HepG2 (cell line): Measurements from ENCODE around the gene CLCNKA. TPM values are rescaled to one million over a fixed set of nuclear protein-coding genes. Genes with fewer than 3 reads are reported as not detected.

Experiments used
- FLYWCH1 ChIP-seq: sonication (generic); formaldehyde crosslinking; IDR thresholded peaks from 2 replicates; pipeline ENCODE4 v1.8.1; 2023; ENCODE audit warnings: mild to moderate bottlenecking, missing genetic modification reagents
- GATAD2A ChIP-seq: IDR thresholded peaks from 2 replicates; pipeline ENCODE4 v1.6.1; 2016
- HNF4G ChIP-seq, 2 experiments: sonication (generic) in 1 of 2; formaldehyde crosslinking in 1 of 2; IDR thresholded peaks; 2 replicates each; pipeline versions ENCODE4 v1.4.0 to v1.6.1; 2011 to 2020; ENCODE audit warnings: borderline replicate concordance in 2 of 2, low read depth in 2 of 2, mild to moderate bottlenecking in 2 of 2, low read length in 1 of 2, missing genetic modification reagents in 1 of 2, moderate library complexity in 1 of 2
- HNRNPH1 ChIP-seq: fragments of 200-400 bp; formaldehyde crosslinking; optimal IDR thresholded peaks from 2 replicates; pipeline ENCODE3; 2017; ENCODE audit warnings: mild to moderate bottlenecking, low read depth, low read length
- JUN ChIP-seq: sonication (generic); formaldehyde crosslinking; IDR thresholded peaks from 2 replicates; pipeline ENCODE4 v1.4.0; 2020; ENCODE audit warnings: mild to moderate bottlenecking, missing genetic modification reagents
- KLF15 ChIP-seq: sonication (generic); formaldehyde crosslinking; IDR thresholded peaks from 2 replicates; pipeline ENCODE4 v1.8.1; 2023; ENCODE audit warnings: borderline replicate concordance, mild to moderate bottlenecking, inconsistent platforms, missing genetic modification reagents, mixed read lengths
- POLR2G ChIP-seq: fragments of 200-400 bp; formaldehyde crosslinking; IDR thresholded peaks from 2 replicates; pipeline ENCODE4 v1.6.1; 2018; ENCODE audit warnings: mild to moderate bottlenecking, low read depth, low read length, moderate library complexity
- RFX3 ChIP-seq: IDR thresholded peaks from 2 replicates; pipeline ENCODE4 v1.6.1; 2016; ENCODE audit warnings: missing biosample characterization, missing genetic modification reagents
- SMAD1 ChIP-seq: sonication (generic); formaldehyde crosslinking; IDR thresholded peaks from 2 replicates; pipeline ENCODE4 v1.4.0; 2020; ENCODE audit warnings: missing genetic modification reagents, low read depth, mild to moderate bottlenecking, borderline replicate concordance
- SSRP1 ChIP-seq: IDR thresholded peaks from 2 replicates; pipeline ENCODE4 v1.6.1; 2016; ENCODE audit warnings: control low read depth
- ZBTB49 ChIP-seq: sonication (generic); formaldehyde crosslinking; IDR thresholded peaks from 2 replicates; pipeline ENCODE4 v1.4.0; 2020; ENCODE audit warnings: missing genetic modification reagents, borderline replicate concordance
- ZFYVE20 ChIP-seq: sonication (generic); formaldehyde crosslinking; IDR thresholded peaks from 2 replicates; pipeline ENCODE4 v1.8.0; 2023; ENCODE audit warnings: low read depth, mild to moderate bottlenecking, moderate library complexity, missing genetic modification reagents, borderline replicate concordance
- ZNF251 ChIP-seq: sonication (generic); formaldehyde crosslinking; IDR thresholded peaks from 2 replicates; pipeline ENCODE4 v1.9.0; 2021; ENCODE audit warnings: mild to moderate bottlenecking, missing genetic modification reagents
- ZNF275 ChIP-seq: sonication (generic); formaldehyde crosslinking; IDR thresholded peaks from 2 replicates; pipeline ENCODE4 v1.8.0; 2022; ENCODE audit warnings: missing genetic modification reagents, mild to moderate bottlenecking, inconsistent platforms, borderline replicate concordance
- ZNF337 ChIP-seq: sonication (generic); formaldehyde crosslinking; IDR thresholded peaks from 2 replicates; pipeline ENCODE4 v1.5.1; 2020; ENCODE audit warnings: missing genetic modification reagents, low read depth, mild to moderate bottlenecking, borderline replicate concordance
- ZNF761 ChIP-seq: sonication (generic); formaldehyde crosslinking; conservative IDR thresholded peaks from 2 replicates; pipeline ENCODE4 v1.4.0; 2020; ENCODE audit warnings: mild to moderate bottlenecking, missing genetic modification reagents
- ZSCAN25 ChIP-seq: sonication (generic); formaldehyde crosslinking; IDR thresholded peaks from 2 replicates; pipeline ENCODE4 v1.8.0; 2022; ENCODE audit warnings: mild to moderate bottlenecking, missing genetic modification reagents
- polyA plus RNA-seq, 8 experiments: library from polyadenylated mRNA; depleted of rRNA in 3 of 8; stranded (reverse) in 7 of 8; unstranded in 1 of 8; fragments of >200 nt; fragmentation: Illumina TruSeq in 4 of 8; extraction: Trizol in 4 of 8; gene quantifications; 2 replicates each; pipeline versions ENCODE4 v1.2.1 to v1.2.3, GENCODE V29; 2011 to 2016; ENCODE audit warnings: low read depth in 4 of 8, missing spikeins in 1 of 8, mixed read lengths in 1 of 8; ENCODE audit not compliant: insufficient read depth in 1 of 8
- total RNA-seq, 5 experiments: library from RNA; depleted of rRNA; stranded (reverse); fragments of >200 nt; fragmentation: Illumina TruSeq; extraction: Trizol; gene quantifications; 2 replicates each; pipeline ENCODE4 v1.2.3, GENCODE V29; 2016; ENCODE audit warnings: low read depth in 1 of 5
- TF ChIP-seq, protein P1 (sequence below): sonication (generic); formaldehyde crosslinking; IDR thresholded peaks from 2 replicates; pipeline ENCODE4 v1.4.0; 2020; ENCODE audit warnings: mild to moderate bottlenecking, missing genetic modification reagents
- TF ChIP-seq, protein P2 (sequence below): IDR thresholded peaks from 2 replicates; pipeline ENCODE4 v1.6.1; 2016; ENCODE audit warnings: control low read depth
- TF ChIP-seq, protein P3 (sequence below): sonication (generic); formaldehyde crosslinking; IDR thresholded peaks from 2 replicates; pipeline ENCODE4 v1.5.1; 2020; ENCODE audit warnings: mild to moderate bottlenecking, missing genetic modification reagents, moderate library complexity

CLCNKA gene
- total and polyA plus RNA-seq, 2 of the 13 experiments (the other 11 are each of a cell fraction or from before 2014, with no cell fraction given): 0.03 TPM; not detected in 1

DNA sequence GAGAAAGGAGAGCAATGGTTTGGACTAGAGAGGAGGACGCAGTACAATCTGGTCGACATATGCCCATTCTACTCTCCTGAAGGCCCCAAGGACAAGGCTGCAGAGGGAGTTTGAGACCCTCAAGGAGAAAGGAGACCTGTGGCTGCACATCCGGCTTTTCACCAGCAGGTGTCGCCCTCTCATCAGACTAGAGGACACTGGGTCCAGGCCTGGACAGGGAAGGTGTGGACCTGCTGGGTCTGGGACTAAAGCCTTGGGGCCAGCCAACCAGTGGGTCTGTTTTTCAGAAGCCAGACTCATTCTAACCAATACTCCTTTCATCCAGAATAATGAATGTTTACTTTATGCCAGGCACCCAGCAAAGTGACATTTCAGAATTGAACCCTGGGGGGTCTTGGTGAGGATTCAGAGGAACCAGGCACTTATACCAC is 12.8 kb upstream of the CLCNKA start (continued):
- no peak for TF ChIP-seq ZNF275
- no peak for TF ChIP-seq HNF4G (IDR thresholded peaks at IDR 0.05; ENCODE audit: borderline replicate concordance, low read depth, low read length)
- TF ChIP-seq HNF4G (CRISPR knock-in tag; IDR thresholded peaks at IDR 0.05; ENCODE audit: borderline replicate concordance, low read depth): no peak
- no peak for TF ChIP-seq ZSCAN25 (CRISPR knock-in tag)
- no peak for TF ChIP-seq JUN (CRISPR knock-in tag)
- TF ChIP-seq, protein P1, sequence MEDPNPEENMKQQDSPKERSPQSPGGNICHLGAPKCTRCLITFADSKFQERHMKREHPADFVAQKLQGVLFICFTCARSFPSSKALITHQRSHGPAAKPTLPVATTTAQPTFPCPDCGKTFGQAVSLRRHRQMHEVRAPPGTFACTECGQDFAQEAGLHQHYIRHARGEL (CRISPR knock-in tag): no peak
- TF ChIP-seq ZNF251 (CRISPR knock-in tag): no peak
- TF ChIP-seq, protein P2, sequence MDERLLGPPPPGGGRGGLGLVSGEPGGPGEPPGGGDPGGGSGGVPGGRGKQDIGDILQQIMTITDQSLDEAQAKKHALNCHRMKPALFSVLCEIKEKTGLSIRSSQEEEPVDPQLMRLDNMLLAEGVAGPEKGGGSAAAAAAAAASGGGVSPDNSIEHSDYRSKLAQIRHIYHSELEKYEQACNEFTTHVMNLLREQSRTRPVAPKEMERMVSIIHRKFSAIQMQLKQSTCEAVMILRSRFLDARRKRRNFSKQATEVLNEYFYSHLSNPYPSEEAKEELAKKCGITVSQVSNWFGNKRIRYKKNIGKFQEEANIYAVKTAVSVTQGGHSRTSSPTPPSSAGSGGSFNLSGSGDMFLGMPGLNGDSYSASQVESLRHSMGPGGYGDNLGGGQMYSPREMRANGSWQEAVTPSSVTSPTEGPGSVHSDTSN (CRISPR knock-in tag): no peak
- no peak for TF ChIP-seq SSRP1 (CRISPR knock-in tag)
- TF ChIP-seq, protein P3, sequence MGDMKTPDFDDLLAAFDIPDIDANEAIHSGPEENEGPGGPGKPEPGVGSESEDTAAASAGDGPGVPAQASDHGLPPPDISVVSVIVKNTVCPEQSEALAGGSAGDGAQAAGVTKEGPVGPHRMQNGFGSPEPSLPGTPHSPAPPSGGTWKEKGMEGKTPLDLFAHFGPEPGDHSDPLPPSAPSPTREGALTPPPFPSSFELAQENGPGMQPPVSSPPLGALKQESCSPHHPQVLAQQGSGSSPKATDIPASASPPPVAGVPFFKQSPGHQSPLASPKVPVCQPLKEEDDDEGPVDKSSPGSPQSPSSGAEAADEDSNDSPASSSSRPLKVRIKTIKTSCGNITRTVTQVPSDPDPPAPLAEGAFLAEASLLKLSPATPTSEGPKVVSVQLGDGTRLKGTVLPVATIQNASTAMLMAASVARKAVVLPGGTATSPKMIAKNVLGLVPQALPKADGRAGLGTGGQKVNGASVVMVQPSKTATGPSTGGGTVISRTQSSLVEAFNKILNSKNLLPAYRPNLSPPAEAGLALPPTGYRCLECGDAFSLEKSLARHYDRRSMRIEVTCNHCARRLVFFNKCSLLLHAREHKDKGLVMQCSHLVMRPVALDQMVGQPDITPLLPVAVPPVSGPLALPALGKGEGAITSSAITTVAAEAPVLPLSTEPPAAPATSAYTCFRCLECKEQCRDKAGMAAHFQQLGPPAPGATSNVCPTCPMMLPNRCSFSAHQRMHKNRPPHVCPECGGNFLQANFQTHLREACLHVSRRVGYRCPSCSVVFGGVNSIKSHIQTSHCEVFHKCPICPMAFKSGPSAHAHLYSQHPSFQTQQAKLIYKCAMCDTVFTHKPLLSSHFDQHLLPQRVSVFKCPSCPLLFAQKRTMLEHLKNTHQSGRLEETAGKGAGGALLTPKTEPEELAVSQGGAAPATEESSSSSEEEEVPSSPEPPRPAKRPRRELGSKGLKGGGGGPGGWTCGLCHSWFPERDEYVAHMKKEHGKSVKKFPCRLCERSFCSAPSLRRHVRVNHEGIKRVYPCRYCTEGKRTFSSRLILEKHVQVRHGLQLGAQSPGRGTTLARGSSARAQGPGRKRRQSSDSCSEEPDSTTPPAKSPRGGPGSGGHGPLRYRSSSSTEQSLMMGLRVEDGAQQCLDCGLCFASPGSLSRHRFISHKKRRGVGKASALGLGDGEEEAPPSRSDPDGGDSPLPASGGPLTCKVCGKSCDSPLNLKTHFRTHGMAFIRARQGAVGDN (CRISPR knock-in tag): 0 out of 2 replicates have a peak, but pooled peaks have one; percentile 20
- peak; percentile 34; the same call in 1 of the 2 replicates for TF ChIP-seq GATAD2A (CRISPR knock-in tag)
- TF ChIP-seq FLYWCH1 (CRISPR knock-in tag): no peak
- no peak for TF ChIP-seq ZFYVE20 (CRISPR knock-in tag)
- no peak for TF ChIP-seq POLR2G
- no peak for TF ChIP-seq ZNF337
- TF ChIP-seq KLF15 (CRISPR knock-in tag): no peak
- TF ChIP-seq HNRNPH1: no peak
- no peak for TF ChIP-seq ZNF761
- TF ChIP-seq ZBTB49 (CRISPR knock-in tag): peak; percentile 55; the same call in 1 of the 2 replicates
- no peak for TF ChIP-seq SMAD1 (CRISPR knock-in tag)
- TF ChIP-seq RFX3 (CRISPR knock-in tag): no peak
